ENCODE results near the gene JAK1. TPM values are rescaled to one million over a fixed set of nuclear protein-coding genes. Genes with fewer than 3 reads are reported as not detected.

The JAK1 gene
- total and polyA plus RNA-seq, 2 of the 8 experiments (the other 6 are each of a cell fraction or from before 2014, with no cell fraction given): 7.8 to 24.5 TPM

GRCh38 chr1:64890699-64891447 is 75.5 kb downstream of the JAK1 start:
- Histone ChIP-seq H3K27me3 (replicated peaks in 1 of 4; ENCODE audit: control insufficient read depth in 3 of 4, extremely low read depth in 1 of 4, insufficient read depth in 3 of 4, low read length in 3 of 4) (no peaks in the 10 kb centered on the region), H3K79me2 (ENCODE audit: control insufficient read depth in 1 of 2, insufficient read depth in 2 of 2, low read length in 2 of 2) (peaks cover 0 to 8% of the 10 kb centered on the region in 2 experiments; a peak in 1 of 4 replicates), H3K79me1 (ENCODE audit: low read depth, low read length) (0 out of 2 replicates have a peak, but pooled peaks cover 3% of the 10 kb centered on the region), H2BK5ac (ENCODE audit: low read depth, low read length) (no peak overlapping the region), H4K8ac (ENCODE audit: extremely low read depth, insufficient read depth, low read length) (no peak overlapping the region), H3K4ac (replicated peaks; ENCODE audit: insufficient read length, low read depth, low read length) (no peak overlapping the region), H3K27ac (ENCODE audit: low read depth, low read length) (no peak overlapping the region), H4K5ac (ENCODE audit: insufficient read length, low read depth, low read length) (no peak overlapping the region), H4K20me1 (replicated peaks in 1 of 2; ENCODE audit: control insufficient read depth in 1 of 2, insufficient read depth in 2 of 2, low read length in 2 of 2) (no peaks in the 10 kb centered on the region), H3K36me3 (ENCODE audit: control insufficient read depth in 2 of 4, insufficient read depth in 4 of 4, low read length in 3 of 4) (no peaks in the 10 kb centered on the region), H3K56ac (replicated peaks; ENCODE audit: insufficient read length, low read depth, low read length) (no peak overlapping the region), H3K9ac (replicated peaks in 1 of 4; ENCODE audit: extremely low read depth in 1 of 4, low read depth in 3 of 4, low read length in 3 of 4) (no peak overlapping the region), H2AFZ (ENCODE audit: low read length) (no peak overlapping the region), H3K18ac (ENCODE audit: extremely low read depth, low read length) (no peak overlapping the region), H3K4me3 (ENCODE audit: extremely low read depth in 1 of 4, insufficient read depth in 2 of 4, low read depth in 3 of 4, low read length in 4 of 4) (no peak overlapping the region), H2BK15ac (ENCODE audit: low read length) (no peak overlapping the region), H3K23me2 (ENCODE audit: low read depth, low read length) (no peaks in the 10 kb centered on the region; the same call in 1 of the 2 replicates), H3K9me3 (ENCODE audit: insufficient read depth in 2 of 2, low read depth in 1 of 2, low read length in 1 of 2) (no peaks in the 10 kb centered on the region), H3K4me1 (replicated peaks in 1 of 4; ENCODE audit: control insufficient read depth in 3 of 4, insufficient read depth in 4 of 4, low read length in 3 of 4) (peaks cover 7 to 21% (median 10%) of the 10 kb centered on the region in 4 experiments; a peak in 6 of 7 replicates), H2BK12ac (ENCODE audit: low read depth, low read length) (no peak overlapping the region), H3K14ac (ENCODE audit: insufficient read length) (no peak overlapping the region), H3K4me2 (ENCODE audit: insufficient read depth in 1 of 2, low read depth in 2 of 2, low read length in 2 of 2) (no peak overlapping the region), H3K23ac (ENCODE audit: insufficient read length) (no peak overlapping the region), H2BK20ac (ENCODE audit: low read length) (no peak overlapping the region), H2AK5ac (ENCODE audit: low read depth, low read length) (no peak overlapping the region), H4K91ac (replicated peaks; ENCODE audit: insufficient read length, low read length) (no peak overlapping the region), H2BK120ac (replicated peaks; ENCODE audit: low read depth, low read length) (no peak overlapping the region)
- CTCF ChIA-PET (ENCODE audit: partially characterized antibody): interaction anchor here (1.3 kb wide), 1 partner anchor 14 kb away, joined by 3 read pairs; no protein-coding TSS in a partner anchor
- DNase-seq (ENCODE audit: low read depth in 1 of 2, low spot score in 2 of 2) (no peak), FAIRE-seq (no peak)
- POLR2A ChIA-PET (ENCODE audit: partially characterized antibody): no interaction called here
- 81% methylated on average over 10 of the region's 10 CpGs; no CpG with 5 or more reads in 1 of the 2 experiments for WGBS, 2 experiments (ENCODE audit: extremely low coverage in 1 of 2, insufficient coverage in 1 of 2, insufficient read length in 1 of 2, insufficient replicate concordance in 2 of 2, low coverage in 1 of 2, low lambda C conversion rate in 2 of 2, missing lambda C conversion rate in 1 of 2)
- TF ChIP-seq EGR1 (IDR thresholded peaks at IDR 0.05; ENCODE audit: borderline replicate concordance, low read depth, low read length) (no peak), CBX5 (IDR thresholded peaks at IDR 0.05; ENCODE audit: low read depth, low read length) (no peak), ASH2L (IDR thresholded peaks at IDR 0.05; ENCODE audit: low read length) (no peak), E2F6 (IDR thresholded peaks at IDR 0.05) (no peak), BACH1 (IDR thresholded peaks at IDR 0.05; ENCODE audit: low read length) (no peak), RBBP5 (IDR thresholded peaks at IDR 0.05; ENCODE audit: borderline replicate concordance, low read depth, low read length) (no peak), CBX8 (IDR thresholded peaks at IDR 0.05; ENCODE audit: borderline replicate concordance, low read depth, low read length) (no peak), ATF2 (IDR thresholded peaks at IDR 0.05; ENCODE audit: low read length) (no peak), TEAD4 (IDR thresholded peaks at IDR 0.05; ENCODE audit: low read depth, low read length) (no peak), NANOG (IDR thresholded peaks at IDR 0.05; ENCODE audit: insufficient read depth, low read depth, low read length, poor library complexity, severe bottlenecking) (no peak)

All from H1 (cell line).